Stimulated activated CD8-positive, alpha-beta memory T cell treated with anti-CD3 and anti-CD28 coated beads, Interleukin-15, amount 100 ng/mL, for 48 hours (primary cell): ENCODE measurements around the gene CALHM3.

Experiments used
- DNase-seq, 2 donors: peaks; one replicate each; pipeline ENCODE4 v3.0.0-alpha.2; 2020; ENCODE audit warnings: low read depth in 2 of 2

The CALHM3 gene

DNA sequence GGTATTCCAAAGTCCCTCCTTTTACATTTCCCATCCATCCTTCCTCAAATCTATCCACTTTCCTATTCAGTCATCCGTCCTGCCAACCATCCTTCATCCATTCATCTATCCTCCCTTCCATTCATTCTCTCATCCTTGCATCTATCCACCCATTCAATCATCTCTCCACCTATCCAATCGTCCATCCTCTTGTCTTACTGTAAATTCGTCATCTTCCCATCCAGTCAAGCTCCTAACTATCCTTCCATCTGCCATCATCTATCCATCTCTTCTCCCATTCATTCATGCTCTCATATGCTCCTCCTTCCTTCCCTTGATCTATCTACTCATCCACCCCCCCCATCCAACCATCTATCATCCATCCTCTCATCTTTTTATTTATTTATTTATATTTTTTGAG, 5.0 kb downstream of the CALHM3 start:
- no peak for DNase-seq

DNA sequence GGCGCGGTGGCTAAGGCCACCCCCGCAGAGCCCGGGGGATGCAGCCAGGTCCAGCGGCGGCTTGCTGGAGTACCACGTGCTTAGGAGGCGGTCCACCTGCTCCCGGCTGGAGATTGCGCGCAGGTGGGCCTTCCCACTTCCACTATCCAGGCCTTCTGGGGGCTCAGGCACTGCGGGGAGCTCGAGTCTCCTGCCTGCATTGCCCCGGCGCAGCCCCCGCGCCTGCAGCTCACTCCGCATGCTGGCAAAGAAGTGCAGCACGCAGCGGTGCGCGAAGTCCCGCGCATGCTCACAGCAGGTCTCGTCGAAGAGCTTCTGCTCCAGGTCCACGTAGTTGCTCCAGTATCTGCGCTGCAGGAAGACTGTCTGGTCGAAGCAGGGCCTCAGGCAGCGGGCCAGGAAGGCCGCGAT, 5.8 kb downstream of the CALHM3 start:
- no peak for DNase-seq

- DNase-seq: no peak
These were observed 7.0 kb downstream of the CALHM3 start for GRCh38 chr10:103472005-103472404.

DNA sequence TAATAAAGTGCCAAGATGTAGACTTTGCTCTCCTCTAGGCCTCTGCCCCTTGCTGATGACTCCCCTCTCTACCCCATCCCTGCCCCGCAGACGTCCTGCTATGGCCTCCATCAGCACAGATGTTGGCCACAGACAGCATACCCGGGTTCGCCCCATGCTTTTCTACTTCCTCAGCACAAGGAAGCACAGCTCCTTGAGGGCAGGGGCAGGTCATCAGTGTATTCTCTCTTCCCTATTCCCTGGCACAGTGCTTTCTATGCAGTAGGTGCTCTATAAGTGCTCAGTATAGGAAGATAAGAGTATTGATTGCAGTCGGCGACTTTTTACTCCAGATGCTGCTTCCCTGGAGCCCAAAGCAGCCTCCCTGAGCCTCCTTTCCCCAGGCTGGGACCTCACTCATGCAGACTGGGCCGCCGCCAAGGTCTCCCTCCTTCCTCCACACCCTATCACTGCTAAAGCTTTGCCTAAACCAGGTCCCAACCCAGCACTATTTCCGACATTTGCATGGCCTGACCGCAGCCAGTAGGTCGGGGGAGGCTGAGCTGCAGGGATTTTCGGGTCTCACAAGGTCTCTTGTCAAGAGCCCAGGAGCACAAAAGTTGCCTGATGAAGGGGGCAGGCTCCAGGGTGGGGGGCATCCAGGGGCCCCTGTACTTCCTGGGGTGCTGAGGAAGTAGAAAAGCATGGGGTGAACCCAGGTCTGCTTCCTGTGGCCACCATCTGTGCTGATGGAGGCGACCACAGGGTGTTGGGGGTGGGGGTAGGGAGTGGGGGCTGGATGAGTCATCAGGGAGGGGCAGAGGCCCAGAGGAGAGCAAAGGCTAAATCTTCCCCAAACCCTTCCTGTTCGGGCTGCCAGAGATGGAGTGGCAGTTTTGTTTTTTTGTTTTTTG, 8.0 kb downstream of the CALHM3 start:
- DNase-seq: peak; percentile 59 to 61

- no peak for DNase-seq
These were observed 9.8 kb downstream of the CALHM3 start for GRCh38 chr10:103469201-103469600.

- DNase-seq: no peak
These were observed 11.6 kb downstream of the CALHM3 start for GRCh38 chr10:103467406-103467805.

DNA sequence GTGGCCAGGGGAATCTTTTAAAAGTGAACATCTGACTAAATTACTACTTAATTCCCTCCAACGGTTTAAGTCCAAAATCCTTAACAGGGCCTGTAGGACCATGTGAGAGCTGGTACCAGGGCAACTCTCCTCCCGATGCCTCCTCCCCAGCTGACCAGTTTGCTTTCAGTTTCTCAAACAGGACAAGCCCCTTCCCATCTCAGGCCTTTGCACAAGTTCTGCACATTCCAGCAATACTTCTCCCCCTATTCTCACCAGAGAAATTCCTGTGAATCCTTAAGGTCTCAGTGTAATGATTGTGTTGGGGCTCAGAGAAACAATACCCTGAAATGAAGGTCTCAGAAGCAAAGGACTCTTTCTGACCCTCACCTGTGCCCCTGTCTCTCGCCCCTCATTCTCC, 12.3 kb downstream of the CALHM3 start:
- no peak for DNase-seq

GRCh38 chr10:103465411-103466179, 13.4 kb downstream of the CALHM3 start:
- DNase-seq: no peak

DNA sequence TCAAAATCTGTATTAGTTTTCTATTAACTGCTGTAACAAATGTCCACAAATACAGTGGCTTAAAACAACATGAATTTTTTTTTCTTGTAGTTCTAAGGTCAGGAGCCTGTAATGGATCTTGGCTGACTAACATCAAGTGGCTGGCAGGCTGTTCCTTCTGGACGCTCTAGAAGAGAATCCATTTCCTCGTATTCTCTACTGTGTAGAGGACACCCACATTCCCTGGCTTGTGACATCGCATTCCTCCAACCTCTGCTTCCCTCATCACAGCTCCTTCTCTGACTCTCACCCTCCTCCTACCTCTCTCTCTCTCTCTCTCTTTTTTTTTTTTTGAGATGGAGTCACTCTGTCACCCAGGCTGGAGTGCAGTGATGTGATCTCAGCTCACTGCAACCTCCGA, 15.5 kb downstream of the CALHM3 start:
- DNase-seq: no peak

DNA sequence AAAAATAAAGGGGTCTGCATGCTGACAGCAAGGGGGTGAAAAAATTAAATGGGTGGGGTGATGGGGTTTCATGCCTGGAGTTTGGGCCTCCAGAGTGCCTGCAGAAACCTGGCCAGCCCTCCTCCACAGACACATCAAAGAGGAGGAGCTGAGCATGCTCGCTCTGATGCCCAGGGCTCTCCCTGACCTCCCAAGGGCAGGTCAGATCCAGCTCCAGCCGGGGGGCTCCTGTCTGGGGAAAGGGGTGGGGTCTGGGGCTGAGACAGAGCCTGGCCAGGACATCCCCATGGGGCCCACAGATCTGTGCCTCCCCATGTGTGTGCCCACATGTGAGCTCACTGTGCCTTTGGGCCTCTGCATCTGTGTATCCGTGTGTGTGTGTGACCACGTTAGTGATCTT, 19.4 kb downstream of the CALHM3 start:
- no peak for DNase-seq

- no peak for DNase-seq
These were observed 20.3 kb downstream of the CALHM3 start, which contains the start of gene CALHM1 for GRCh38 chr10:103458720-103459119. Gene CALHM1 (minus strand): TSS chr10:103458900. CDS start chr10:103458751, 149 bp downstream.

DNA sequence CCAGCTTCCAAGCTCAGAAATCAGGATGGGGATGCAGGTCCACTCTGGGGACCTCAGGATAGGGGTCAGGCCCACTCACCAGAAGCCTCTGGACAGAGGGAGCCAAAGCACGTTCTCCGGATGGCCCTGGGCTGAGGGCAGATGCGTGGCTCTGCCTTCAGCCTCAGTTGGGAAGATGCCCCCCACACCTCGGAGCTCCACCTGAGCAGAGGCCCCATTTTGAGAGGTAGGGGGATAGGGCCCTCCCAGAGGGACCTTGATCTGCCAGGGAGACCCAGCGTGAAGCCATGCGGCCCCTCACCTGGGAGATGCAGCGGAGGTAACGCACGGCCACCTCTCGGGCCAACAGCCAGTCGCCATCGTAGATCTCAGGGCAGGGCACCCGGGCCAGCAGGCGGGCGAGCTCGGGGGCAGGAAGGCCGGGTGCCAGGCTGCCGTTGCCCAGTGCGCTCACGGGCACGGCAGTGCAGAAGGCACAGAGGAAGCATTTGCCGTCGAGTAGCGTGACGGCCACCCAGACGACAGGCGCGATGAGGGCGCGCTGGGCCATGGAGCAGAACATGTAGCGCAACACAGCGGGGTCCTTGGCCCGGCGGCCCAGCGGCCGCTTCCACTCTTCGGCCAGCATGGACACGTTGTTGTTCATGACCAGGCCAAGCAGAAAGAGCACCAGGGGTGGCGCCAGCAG, 21.0 kb downstream of the CALHM3 start:
- DNase-seq: no peak

DNA sequence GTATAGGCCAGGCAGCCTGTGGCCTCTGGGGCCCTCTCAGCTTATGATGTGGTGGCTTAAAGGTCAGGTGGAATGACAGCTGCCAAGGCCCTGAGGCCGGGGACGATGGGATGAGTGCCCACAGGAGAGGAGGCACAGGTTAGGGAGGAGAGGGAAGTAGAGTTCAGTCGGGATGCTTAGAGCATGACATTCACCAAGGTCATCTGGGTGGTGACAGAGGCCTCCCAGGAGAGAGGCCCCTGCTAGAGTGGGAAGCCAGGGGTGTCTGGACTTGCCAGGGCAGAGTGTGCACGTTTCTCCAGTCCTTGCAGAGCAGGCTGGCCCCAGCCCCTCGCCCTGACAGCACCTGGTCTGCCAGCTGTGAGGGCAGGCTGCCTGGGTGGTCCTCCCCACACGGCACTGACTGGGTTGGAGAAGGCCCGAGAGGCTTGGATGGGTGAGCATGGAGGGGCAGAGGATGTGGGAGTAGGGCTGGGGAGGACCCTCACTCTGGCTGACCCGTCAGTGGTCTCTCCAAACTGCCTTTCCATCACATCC, 21.8 kb downstream of the CALHM3 start:
- no peak for DNase-seq

GRCh38 chr10:103456074-103456660, 22.9 kb downstream of the CALHM3 start:
- DNase-seq: no peak

DNA sequence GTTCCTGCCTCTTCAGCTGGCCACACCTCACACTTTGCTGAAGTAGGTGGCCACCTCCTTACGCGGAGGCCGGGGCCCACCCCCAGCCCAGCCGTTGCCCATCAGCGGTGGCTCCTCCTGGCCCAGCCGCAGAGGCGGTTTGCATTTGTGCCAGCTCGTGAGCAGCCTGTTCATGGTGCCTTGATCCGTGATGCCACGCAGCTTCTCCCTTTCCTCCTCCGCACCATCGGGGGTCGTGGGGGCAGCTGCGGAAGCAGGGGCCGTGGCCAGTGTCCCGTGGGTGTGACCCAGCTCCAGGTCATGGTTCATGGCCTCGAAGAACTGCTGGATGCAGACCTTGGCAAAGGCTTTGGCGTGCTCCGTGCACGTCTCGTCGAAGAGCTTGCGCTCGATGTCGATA, 23.8 kb downstream of the CALHM3 start:
- DNase-seq: no peak

- DNase-seq: no peak
These were observed 25.0 kb downstream of the CALHM3 start for GRCh38 chr10:103454026-103454425.

DNA sequence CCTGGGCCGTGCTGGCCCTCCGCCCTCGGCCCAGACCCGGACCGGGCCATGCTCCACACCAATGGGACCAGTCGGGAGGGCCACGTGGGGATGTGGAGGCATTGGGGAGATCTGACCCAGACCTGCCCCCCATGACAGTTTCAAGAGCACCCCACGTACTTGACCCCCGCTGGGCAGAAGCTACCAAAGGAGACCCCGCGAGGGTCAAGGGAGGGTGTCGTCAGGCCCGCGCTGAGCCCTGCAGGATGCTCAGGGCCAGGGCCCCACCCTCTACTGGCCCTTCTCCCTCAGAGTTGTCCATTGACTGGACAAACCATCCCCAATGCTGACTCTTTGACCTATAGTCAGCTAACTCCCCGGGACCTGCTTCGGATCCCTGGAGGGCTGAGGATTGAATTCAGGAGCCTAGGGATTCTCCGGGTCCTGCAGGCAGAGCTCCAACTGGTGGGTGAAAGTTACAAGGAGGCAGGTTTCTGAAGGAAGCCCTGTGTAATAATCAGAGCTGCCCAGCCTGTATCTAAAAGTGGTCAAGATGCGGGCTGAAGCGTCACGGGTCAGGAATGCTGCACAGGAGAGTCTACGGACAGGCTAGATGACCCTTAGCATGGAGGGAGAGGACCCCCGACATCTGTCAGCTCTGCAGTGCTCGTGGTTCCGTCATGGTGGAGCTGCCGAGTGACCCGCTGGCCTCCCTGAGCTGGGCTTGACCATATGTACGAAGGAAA, 26.4 kb downstream of the CALHM3 start:
- no peak for DNase-seq

DNA sequence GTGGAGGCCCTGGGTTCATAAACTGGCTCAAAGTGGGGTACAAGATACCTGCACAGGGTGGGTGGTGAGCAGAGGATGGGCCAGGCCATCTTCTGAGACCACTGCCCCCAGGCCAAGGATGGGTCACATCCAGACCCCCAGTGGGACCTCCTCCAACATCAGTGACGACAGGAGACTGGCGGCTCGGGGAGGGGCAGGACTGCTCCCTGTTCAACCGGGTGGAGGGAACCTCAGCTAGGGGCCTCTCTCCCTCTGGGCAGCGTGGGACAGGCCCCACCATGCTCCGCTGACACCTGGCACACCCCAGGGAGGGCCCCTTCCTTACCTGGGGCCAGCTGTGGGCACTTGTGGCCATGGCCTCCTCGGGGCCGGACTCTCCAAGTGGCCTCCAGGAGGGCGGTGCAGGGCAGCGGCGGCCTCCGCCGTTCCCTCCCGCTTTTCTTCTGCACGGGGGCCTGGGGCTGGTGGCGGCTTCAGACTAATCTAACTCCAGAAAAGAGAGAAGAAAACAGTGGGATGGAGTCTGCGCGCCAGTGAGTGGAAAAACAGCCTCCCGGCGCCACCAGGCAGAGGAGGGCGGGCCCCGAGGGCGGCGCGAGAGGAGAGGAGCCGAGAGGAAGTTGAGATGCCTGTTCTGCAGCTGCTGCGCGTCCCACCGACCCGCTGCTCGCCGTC, 27.1 kb downstream of the CALHM3 start, which contains the start of gene CALHM2:
Gene CALHM2, minus strand, starts transcription at position 540 of the 675 bp plus-strand sequence. CDS start 2,429 bp downstream, outside the sequence.
- DNase-seq: peak; percentile 34 to 39

- no peak for DNase-seq
These were observed 27.8 kb downstream of the CALHM3 start for GRCh38 chr10:103451091-103451813.
